Retina (tissue), 1 donor: Measurements from ENCODE around the gene ZBED1.
A peak's percentile ranks its signal among the peaks of the same experiment; 100 is the strongest.
"Not testable (repeated sequence)": the region's sequence is repeated elsewhere in the genome, so short reads cannot be mapped to it uniquely, and the experiment has no call there.

ENCODE experiments used
- DNase-seq: peaks from one replicate; pipeline ENCODE4 v3.0.0-alpha.2; 2016

The ZBED1 gene

GRCh38 chrX:2495595-2495994, 5.2 kb downstream of the ZBED1 start:
- no peak for DNase-seq

- DNase-seq, result no peak
These were observed 8.1 kb downstream of the ZBED1 start for GRCh38 chrX:2492531-2493218.

GRCh38 chrX:2490634-2491033, 10.1 kb downstream of the ZBED1 start:
- no peak for DNase-seq

- no peak for DNase-seq
These were observed 11.0 kb downstream of the ZBED1 start for GRCh38 chrX:2489446-2490445.

GRCh38 chrX:2488621-2489285, 12.0 kb downstream of the ZBED1 start:
- no peak for DNase-seq

GRCh38 chrX:2487366-2487765, 13.4 kb downstream of the ZBED1 start:
- no peak for DNase-seq

- no peak for DNase-seq
These were observed 14.2 kb downstream of the ZBED1 start for GRCh38 chrX:2486476-2487133.

GRCh38 chrX:2485789-2486345, 14.9 kb downstream of the ZBED1 start:
- DNase-seq, result no peak

GRCh38 chrX:2484721-2485648, 15.8 kb downstream of the ZBED1 start:
- peak; percentile 47 for DNase-seq

GRCh38 chrX:2484256-2484655, 16.5 kb downstream of the ZBED1 start:
- DNase-seq, result no peak

GRCh38 chrX:2483398-2484060, 17.2 kb downstream of the ZBED1 start:
- DNase-seq, result no peak

GRCh38 chrX:2481597-2481996, 19.2 kb downstream of the ZBED1 start:
- not testable (repeated sequence) for DNase-seq

- DNase-seq, result not testable (repeated sequence)
These were observed 20.8 kb downstream of the ZBED1 start for GRCh38 chrX:2479982-2480381.

GRCh38 chrX:2479420-2479780, 21.4 kb downstream of the ZBED1 start:
- no peak for DNase-seq

GRCh38 chrX:2478546-2479419, 22.0 kb downstream of the ZBED1 start:
- DNase-seq, result no peak

- not testable (repeated sequence) for DNase-seq
These were observed 23.5 kb downstream of the ZBED1 start for GRCh38 chrX:2477313-2477712.

- no peak for DNase-seq
These were observed 25.6 kb downstream of the ZBED1 start for GRCh38 chrX:2474963-2475726.

GRCh38 chrX:2474280-2474962, 26.4 kb downstream of the ZBED1 start:
- no peak for DNase-seq
